ENCODE data around the gene PIGT.

GRCh38 chr20:45394221-45395113, 21.5 kb upstream of the PIGT start:
- TF ChIP-seq TAF1 (IDR thresholded peaks at IDR 0.05; ENCODE audit: low read depth, low read length) (no peak), POU2F2 (IDR thresholded peaks at IDR 0.05; ENCODE audit: low read depth, low read length) (no peak), PAX5 (IDR thresholded peaks at IDR 0.05; ENCODE audit: insufficient read depth, low read length, severe bottlenecking) (no peak)

All from GM12891 (cell line).